ENCODE results near the gene ZNF621.
"Not testable (repeated sequence)": the region's sequence is repeated elsewhere in the genome, so short reads cannot be mapped to it uniquely, and the experiment has no call there.

The ZNF621 gene

GRCh38 chr3:40546816-40547215, 22.1 kb downstream of the ZNF621 start:
- no peak for DNase-seq

GRCh38 chr3:40550167-40550566, 25.4 kb downstream of the ZNF621 start:
- no peak for DNase-seq

GRCh38 chr3:40557575-40558161, 32.9 kb downstream of the ZNF621 start:
- no peak for DNase-seq

GRCh38 chr3:40562482-40562881, 37.7 kb downstream of the ZNF621 start:
- not testable (repeated sequence) for DNase-seq

- not testable (repeated sequence) for DNase-seq
These were observed 40.9 kb downstream of the ZNF621 start for GRCh38 chr3:40565629-40566028.

- no peak for DNase-seq
These were observed 41.9 kb downstream of the ZNF621 start for GRCh38 chr3:40566694-40567093.

GRCh38 chr3:40572588-40572987, 47.8 kb downstream of the ZNF621 start:
- no peak for DNase-seq

GRCh38 chr3:40574050-40574449, 49.3 kb downstream of the ZNF621 start:
- no peak for DNase-seq

GRCh38 chr3:40574661-40575060, 49.9 kb downstream of the ZNF621 start:
- DNase-seq, result no peak

GRCh38 chr3:40576396-40576795, 51.6 kb downstream of the ZNF621 start:
- DNase-seq, result no peak

- DNase-seq, result peak; percentile 54
These were observed 55.8 kb downstream of the ZNF621 start for GRCh38 chr3:40580494-40581091.

- DNase-seq, result no peak
These were observed 56.4 kb downstream of the ZNF621 start for GRCh38 chr3:40581166-40581565.

- no peak for DNase-seq
These were observed 57.8 kb downstream of the ZNF621 start for GRCh38 chr3:40582401-40583027.

- no peak for DNase-seq
These were observed 58.9 kb downstream of the ZNF621 start for GRCh38 chr3:40583691-40584090.

GRCh38 chr3:40584625-40585189, 59.9 kb downstream of the ZNF621 start:
- DNase-seq, result peak; percentile 69

- DNase-seq, result no peak
These were observed 60.7 kb downstream of the ZNF621 start for GRCh38 chr3:40585381-40586016.

GRCh38 chr3:40586901-40587300, 62.1 kb downstream of the ZNF621 start:
- DNase-seq, result no peak

- DNase-seq, result no peak
These were observed 63.6 kb downstream of the ZNF621 start for GRCh38 chr3:40588406-40588805.
